A549 (cell line): ENCODE data around the gene LDLRAD3. TPM values are rescaled to one million over a fixed set of nuclear protein-coding genes. Genes with fewer than 3 reads are reported as not detected.

Experiments used
- ATAC-seq, 2 experiments: fragments of 200-7000 bp in 1 of 2; fragments of >200 bp in 1 of 2; cut with Nextera tagmentation in 1 of 2; cut with Tn5 transposase in 1 of 2; 3 replicates each; pipeline versions ENCODE4 v1.8.0 to v1.9.1; 2018 to 2020; ENCODE audit warnings: mild to moderate bottlenecking in 1 of 2, moderate library complexity in 1 of 2
- CTCF ChIA-PET: fragments of 300-600 bp; sonication (Branson Sonifier 250); formaldehyde crosslinking; extraction: SDS; loops from one replicate; lab custom pipeline; 2021; ENCODE audit warnings: antibody characterized with exemption, inconsistent platforms; lab: Yijun Ruan, JAX
- POLR2A ChIA-PET: fragments of 350-600 bp; formaldehyde crosslinking; extraction: SDS; loops from one replicate; lab custom pipeline; 2021; ENCODE audit warnings: antibody characterized with exemption, inconsistent platforms; lab: Yijun Ruan, JAX
- DNase-seq, 2 experiments: peaks; one replicate each; pipeline versions ENCODE4 v3.0.0 to v3.0.0-alpha.2; 2011 to 2016; ENCODE audit warnings: low read depth in 1 of 2, low spot score in 1 of 2
- FAIRE-seq: peaks from 2 replicates; lab custom pipeline; 2011; peaks lifted over from hg19 to GRCh38; lab: Jason Lieb, UNC
- H3K27ac ChIP-seq, 2 experiments: fragments of >200 bp; sonication (Bioruptor Twin); formaldehyde crosslinking; 3 replicates each; pipeline ENCODE4 v1.5.1; 2016 to 2017
- H3K4me1 ChIP-seq: fragments of >200 bp; sonication (Bioruptor Twin); formaldehyde crosslinking; 3 replicates; pipeline ENCODE4 v1.6.1; 2016
- H3K4me2 ChIP-seq: fragments of >200 bp; sonication (Bioruptor Twin); formaldehyde crosslinking; 3 replicates; pipeline ENCODE4 v1.6.1; 2016
- H3K4me3 ChIP-seq: fragments of >200 bp; sonication (Bioruptor Twin); formaldehyde crosslinking; 3 replicates; pipeline ENCODE4 v1.5.1; 2016
- H3K9me3 ChIP-seq: fragments of >200 bp; sonication (Bioruptor Twin); formaldehyde crosslinking; 3 replicates; pipeline ENCODE4 v1.6.1; 2016
- BCL3 ChIP-seq: fragments of >200 bp; sonication (Bioruptor Twin); formaldehyde crosslinking; IDR thresholded peaks from 3 replicates; pipeline ENCODE4 v1.6.1; 2016
- BHLHE40 ChIP-seq: IDR thresholded peaks from 2 replicates; pipeline ENCODE4 v1.6.1; 2012; ENCODE audit warnings: low read depth, low read length, inconsistent platforms
- CBX2 ChIP-seq: fragments of 200-600 bp; sonication (generic); IDR thresholded peaks from 2 replicates; pipeline ENCODE4 v1.6.1; 2016; ENCODE audit warnings: low read depth, mild to moderate bottlenecking, borderline replicate concordance
- CBX8 ChIP-seq: fragments of 200-600 bp; sonication (generic); IDR thresholded peaks from 2 replicates; pipeline ENCODE4 v1.6.1; 2016
- CHD2 ChIP-seq: fragments of 150-350 bp; IDR thresholded peaks from 2 replicates; pipeline ENCODE4 v1.6.1; 2014; ENCODE audit warnings: low read length; ENCODE audit not compliant: partially characterized antibody
- CHD4 ChIP-seq: fragments of 200-600 bp; sonication (generic); IDR thresholded peaks from 2 replicates; pipeline ENCODE4 v1.6.1; 2016; ENCODE audit warnings: antibody characterized with exemption, mild to moderate bottlenecking, borderline replicate concordance
- EHF ChIP-seq: fragments of 250-450 bp; sonication (Bioruptor Pico); IDR thresholded peaks from 2 replicates; pipeline ENCODE4 v1.5.0; 2020; ENCODE audit warnings: mild to moderate bottlenecking
- EHMT2 ChIP-seq: fragments of 200-600 bp; sonication (generic); IDR thresholded peaks from 2 replicates; pipeline ENCODE4 v1.6.1; 2016; ENCODE audit warnings: antibody characterized with exemption, low read depth, mild to moderate bottlenecking, moderate library complexity
- ELK1 ChIP-seq: fragments of 150-350 bp; IDR thresholded peaks from 2 replicates; pipeline ENCODE4 v1.6.1; 2014; ENCODE audit warnings: low read depth, mild to moderate bottlenecking, low read length
- EP300 ChIP-seq, 2 experiments: fragments of >200 bp; sonication (Bioruptor Twin); formaldehyde crosslinking; IDR thresholded peaks; 2 replicates in 1 of 2; 3 replicates in 1 of 2; pipeline ENCODE4 v1.6.1; 2016 to 2017
- FOXS1 ChIP-seq: fragments of 250-450 bp; sonication (Bioruptor Pico); IDR thresholded peaks from 2 replicates; pipeline ENCODE4 v1.5.0; 2020; ENCODE audit warnings: mild to moderate bottlenecking, moderate library complexity
- GATA3 ChIP-seq: IDR thresholded peaks from 2 replicates; pipeline ENCODE4 v1.6.1; 2012; ENCODE audit warnings: borderline replicate concordance
- HEYL ChIP-seq: fragments of 250-450 bp; sonication (Bioruptor Pico); IDR thresholded peaks from 2 replicates; pipeline ENCODE4 v1.8.0; 2021; ENCODE audit warnings: mild to moderate bottlenecking, moderate library complexity
- HOXA7 ChIP-seq: fragments of 250-450 bp; sonication (Bioruptor Pico); IDR thresholded peaks from 2 replicates; pipeline ENCODE4 v1.5.0; 2020; ENCODE audit warnings: mild to moderate bottlenecking, moderate library complexity
- HOXB13 ChIP-seq: fragments of 250-450 bp; sonication (Bioruptor Pico); IDR thresholded peaks from 2 replicates; pipeline ENCODE4 v1.5.0; 2020; ENCODE audit warnings: low read depth, mild to moderate bottlenecking, moderate library complexity
- JUN ChIP-seq, 2 experiments: fragments of >200 bp; sonication (Bioruptor Twin); formaldehyde crosslinking; IDR thresholded peaks; 2 replicates in 1 of 2; 3 replicates in 1 of 2; pipeline ENCODE4 v1.6.1; 2016 to 2017
- KDM1A ChIP-seq: fragments of 200-600 bp; sonication (generic); IDR thresholded peaks from 2 replicates; pipeline ENCODE4 v1.6.1; 2016; ENCODE audit warnings: low read depth, mild to moderate bottlenecking
- KDM5A ChIP-seq: fragments of 200-600 bp; sonication (generic); IDR thresholded peaks from 2 replicates; pipeline ENCODE4 v1.6.1; 2016; ENCODE audit warnings: antibody characterized with exemption, mild to moderate bottlenecking
- MAFK ChIP-seq: fragments of 450-650 bp; IDR thresholded peaks from 2 replicates; pipeline ENCODE4 v1.6.1; 2014; ENCODE audit not compliant: partially characterized antibody
- MAX ChIP-seq: IDR thresholded peaks from 2 replicates; pipeline ENCODE4 v1.6.1; 2012
- MAZ ChIP-seq: fragments of 150-350 bp; IDR thresholded peaks from 2 replicates; pipeline ENCODE4 v1.6.1; 2014; ENCODE audit warnings: antibody characterized with exemption, low read depth, low read length, borderline replicate concordance
- MYC ChIP-seq: IDR thresholded peaks from 2 replicates; pipeline ENCODE4 v1.6.1; 2012; ENCODE audit warnings: mild to moderate bottlenecking, inconsistent platforms, low read length, improper control_type of control experiment, borderline replicate concordance
- NFE2L2 ChIP-seq: fragments of 150-350 bp; conservative IDR thresholded peaks from 2 replicates; pipeline ENCODE4 v1.6.1; 2014; ENCODE audit warnings: low read length
- NR3C1 ChIP-seq: fragments of >200 bp; sonication (Bioruptor Twin); formaldehyde crosslinking; IDR thresholded peaks from 3 replicates; pipeline ENCODE4 v1.6.1; 2017
- POLR2A ChIP-seq: IDR thresholded peaks from 2 replicates; pipeline ENCODE4 v1.6.1; 2012; ENCODE audit warnings: mild to moderate bottlenecking, low read length
- RFX5 ChIP-seq: fragments of 450-650 bp; IDR thresholded peaks from 2 replicates; pipeline ENCODE4 v1.7.1; 2014; ENCODE audit warnings: antibody characterized with exemption, mild to moderate bottlenecking, moderate library complexity
- WGBS: methylation state at CpG from one replicate; pipeline ENCODE4 v1.1.6; 2017; ENCODE audit errors: missing lambda C conversion rate; 5-methylcytosine and 5-hydroxymethylcytosine counted together
- polyA plus RNA-seq, 4 experiments: library from polyadenylated mRNA; depleted of rRNA in 3 of 4; stranded (reverse); fragments of >200 nt; fragmentation: RNase III in 1 of 4; extraction: RNeasy Plus Mini Kit Qiagen cat#74134 plus additional on column Dnase treatment in 1 of 4; gene quantifications; 2 replicates in 3 of 4; 3 replicates in 1 of 4; pipeline ENCODE4 v1.2.3, GENCODE V29; 2011 to 2017
- TF ChIP-seq, protein P1 (sequence below): fragments of >200 bp; sonication (Bioruptor Twin); formaldehyde crosslinking; IDR thresholded peaks from 3 replicates; pipeline ENCODE4 v1.5.1; 2016
- TF ChIP-seq, protein P2 (sequence below): fragments of >200 bp; sonication (Bioruptor Twin); formaldehyde crosslinking; IDR thresholded peaks from 2 replicates; pipeline ENCODE4 v1.6.1; 2016
- TF ChIP-seq, protein P3 (sequence below): fragments of 250-450 bp; sonication (Bioruptor Pico); IDR thresholded peaks from 2 replicates; pipeline ENCODE4 v1.5.0; 2020; ENCODE audit warnings: low read depth, mild to moderate bottlenecking, moderate library complexity

LDLRAD3 gene
- polyA plus RNA-seq, 2 of the 4 experiments (the other 2 are of a cell fraction): 10.5 to 13.2 TPM

DNA sequence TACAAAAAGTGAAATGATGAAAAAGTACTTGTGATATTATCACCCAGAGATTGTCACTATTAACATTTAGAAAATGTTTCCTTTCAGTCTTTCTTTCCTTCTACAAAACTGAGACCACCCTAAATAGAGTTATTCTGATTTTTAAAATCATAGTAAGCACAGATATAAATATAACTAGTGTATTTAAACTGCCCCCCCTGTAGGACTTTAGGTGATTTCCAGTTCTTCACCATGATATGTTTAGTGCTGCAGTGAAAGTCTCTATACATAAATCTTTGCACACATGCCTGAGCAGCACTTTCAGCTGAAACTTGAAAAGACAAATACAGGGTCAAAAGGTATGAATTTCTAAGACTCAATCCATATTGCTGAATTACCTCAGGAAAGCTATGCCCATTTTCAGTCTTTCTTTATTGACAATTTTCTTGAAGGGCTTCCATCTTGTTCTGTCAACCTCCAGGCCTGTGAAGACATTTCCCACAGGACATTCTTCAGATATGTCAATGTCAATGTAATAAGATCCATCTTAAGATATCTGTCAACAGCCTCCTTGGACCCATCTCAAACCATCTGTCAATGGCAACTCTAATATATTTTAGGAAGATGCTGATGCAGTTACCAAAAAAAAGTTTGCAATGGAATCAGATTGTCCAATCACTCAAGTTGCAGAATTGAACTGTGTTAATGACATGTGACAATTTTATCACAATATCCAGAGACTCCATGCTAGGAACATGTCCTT, 30.8 kb upstream of the LDLRAD3 start:
- Histone ChIP-seq H3K27ac (no peak overlapping the region), H3K4me1 (peaks cover 10% of the 10 kb centered on the region), H3K4me3 (no peak overlapping the region), H3K4me2 (no peak overlapping the region), H3K9me3 (no peaks in the 10 kb centered on the region)
- ChIA-PET CTCF (no interaction called here), POLR2A (no interaction called here)
- FAIRE-seq (no peak), ATAC-seq (no peak), DNase-seq (no peak)
- TF ChIP-seq JUN (IDR thresholded peaks at IDR 0.05): no peak
- TF ChIP-seq, protein P1, sequence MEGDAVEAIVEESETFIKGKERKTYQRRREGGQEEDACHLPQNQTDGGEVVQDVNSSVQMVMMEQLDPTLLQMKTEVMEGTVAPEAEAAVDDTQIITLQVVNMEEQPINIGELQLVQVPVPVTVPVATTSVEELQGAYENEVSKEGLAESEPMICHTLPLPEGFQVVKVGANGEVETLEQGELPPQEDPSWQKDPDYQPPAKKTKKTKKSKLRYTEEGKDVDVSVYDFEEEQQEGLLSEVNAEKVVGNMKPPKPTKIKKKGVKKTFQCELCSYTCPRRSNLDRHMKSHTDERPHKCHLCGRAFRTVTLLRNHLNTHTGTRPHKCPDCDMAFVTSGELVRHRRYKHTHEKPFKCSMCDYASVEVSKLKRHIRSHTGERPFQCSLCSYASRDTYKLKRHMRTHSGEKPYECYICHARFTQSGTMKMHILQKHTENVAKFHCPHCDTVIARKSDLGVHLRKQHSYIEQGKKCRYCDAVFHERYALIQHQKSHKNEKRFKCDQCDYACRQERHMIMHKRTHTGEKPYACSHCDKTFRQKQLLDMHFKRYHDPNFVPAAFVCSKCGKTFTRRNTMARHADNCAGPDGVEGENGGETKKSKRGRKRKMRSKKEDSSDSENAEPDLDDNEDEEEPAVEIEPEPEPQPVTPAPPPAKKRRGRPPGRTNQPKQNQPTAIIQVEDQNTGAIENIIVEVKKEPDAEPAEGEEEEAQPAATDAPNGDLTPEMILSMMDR: no peak
- TF ChIP-seq FOXS1 (CRISPR knock-in tag): no peak
- no peak for TF ChIP-seq HOXB13 (CRISPR knock-in tag)
- TF ChIP-seq HEYL: no peak
- no peak for TF ChIP-seq NFE2L2
- no peak for TF ChIP-seq CHD4
- TF ChIP-seq HOXA7 (CRISPR knock-in tag): no peak
- TF ChIP-seq KDM5A: no peak
- no peak for TF ChIP-seq MAZ
- TF ChIP-seq EHMT2: no peak
- no peak for TF ChIP-seq BHLHE40
- no peak for TF ChIP-seq MAX
- no peak for TF ChIP-seq BCL3
- TF ChIP-seq ELK1: no peak
- TF ChIP-seq CBX2: no peak
- TF ChIP-seq NR3C1: no peak

GRCh38 chr11:35914816-35915215, 29.0 kb upstream of the LDLRAD3 start:
- no peak overlapping the region for H3K27ac ChIP-seq
- H3K4me1 ChIP-seq: no peaks in the 10 kb centered on the region
- ATAC-seq (no peak), FAIRE-seq (no peak)
- H3K4me2 ChIP-seq: no peak overlapping the region
- CTCF ChIA-PET: interaction anchor here (1.2 to 1.5 kb wide), 2 partner anchors 93 to 217 kb away, joined by 3 to 7 read pairs; no protein-coding TSS in a partner anchor
- no peak overlapping the region for H3K4me3 ChIP-seq
- no peak for TF ChIP-seq EHF
- no peak for TF ChIP-seq MAZ
- TF ChIP-seq, all 56 proteins: peak for 0
- H3K9me3 ChIP-seq: no peaks in the 10 kb centered on the region
- WGBS: 32% methylated on average over 3 of the region's 3 CpGs
- POLR2A ChIA-PET: no interaction called here
- DNase-seq: no peak

GRCh38 chr11:35916270-35916669, 27.6 kb upstream of the LDLRAD3 start:
- H3K27ac ChIP-seq: no peak overlapping the region
- WGBS: 80% methylated on average over 1 of the region's 1 CpG
- ATAC-seq: no peak
- H3K9me3 ChIP-seq: no peaks in the 10 kb centered on the region
- no peak overlapping the region for H3K4me3 ChIP-seq
- ChIA-PET POLR2A (no interaction called here), CTCF (interaction anchor here (0.9 to 1.1 kb wide), 3 partner anchors 17 to 349 kb away, joined by 3 read pairs; no protein-coding TSS in a partner anchor)
- H3K4me2 ChIP-seq: no peak overlapping the region
- DNase-seq: no peak
- no peak for FAIRE-seq
- H3K4me1 ChIP-seq: no peaks in the 10 kb centered on the region
- TF ChIP-seq CBX2 (no peak), RFX5 (no peak), EP300 (IDR thresholded peaks at IDR 0.05) (no peak), MAFK (no peak), MYC (no peak), CBX8 (no peak), GATA3 (no peak), EHF (no peak), CHD2 (no peak), HOXA7 (CRISPR knock-in tag) (no peak), EHMT2 (no peak), POLR2A (no peak), KDM1A (no peak)
- TF ChIP-seq, protein P2, sequence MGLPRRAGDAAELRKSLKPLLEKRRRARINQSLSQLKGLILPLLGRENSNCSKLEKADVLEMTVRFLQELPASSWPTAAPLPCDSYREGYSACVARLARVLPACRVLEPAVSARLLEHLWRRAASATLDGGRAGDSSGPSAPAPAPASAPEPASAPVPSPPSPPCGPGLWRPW: no peak
- TF ChIP-seq, protein P3, sequence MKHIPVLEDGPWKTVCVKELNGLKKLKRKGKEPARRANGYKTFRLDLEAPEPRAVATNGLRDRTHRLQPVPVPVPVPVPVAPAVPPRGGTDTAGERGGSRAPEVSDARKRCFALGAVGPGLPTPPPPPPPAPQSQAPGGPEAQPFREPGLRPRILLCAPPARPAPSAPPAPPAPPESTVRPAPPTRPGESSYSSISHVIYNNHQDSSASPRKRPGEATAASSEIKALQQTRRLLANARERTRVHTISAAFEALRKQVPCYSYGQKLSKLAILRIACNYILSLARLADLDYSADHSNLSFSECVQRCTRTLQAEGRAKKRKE (CRISPR knock-in tag): no peak
